NK-92 (cell line): ENCODE results near the gene CISD2.
"Not testable (repeated sequence)": the region's sequence is repeated elsewhere in the genome, so short reads cannot be mapped to it uniquely, and the experiment has no call there.

ENCODE experiments used
- DNase-seq: peaks from one replicate; lab custom pipeline; 2025; ENCODE audit not compliant: unreplicated experiment; lab: John Stamatoyannopoulos, UW

CISD2 gene

DNA sequence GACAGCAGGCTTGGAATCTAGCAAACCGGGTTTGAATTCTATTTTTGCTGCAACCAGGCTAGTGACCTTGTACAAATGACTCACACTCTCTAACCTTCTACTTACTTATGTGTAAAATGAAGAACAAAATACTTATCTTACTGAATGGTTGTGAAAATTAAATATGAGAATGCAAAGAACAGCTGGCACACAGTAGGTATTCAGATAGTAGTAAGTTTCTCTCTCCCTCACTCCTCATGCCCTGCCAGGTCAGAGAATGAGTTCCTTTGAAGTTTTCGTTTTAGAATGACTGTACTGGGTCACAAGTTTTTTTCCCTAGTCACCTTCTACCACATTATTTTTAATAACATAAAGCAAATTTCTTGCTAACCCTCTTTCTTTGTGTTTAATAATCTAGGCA is 33.0 kb downstream of the CISD2 start:
- DNase-seq: no peak

DNA sequence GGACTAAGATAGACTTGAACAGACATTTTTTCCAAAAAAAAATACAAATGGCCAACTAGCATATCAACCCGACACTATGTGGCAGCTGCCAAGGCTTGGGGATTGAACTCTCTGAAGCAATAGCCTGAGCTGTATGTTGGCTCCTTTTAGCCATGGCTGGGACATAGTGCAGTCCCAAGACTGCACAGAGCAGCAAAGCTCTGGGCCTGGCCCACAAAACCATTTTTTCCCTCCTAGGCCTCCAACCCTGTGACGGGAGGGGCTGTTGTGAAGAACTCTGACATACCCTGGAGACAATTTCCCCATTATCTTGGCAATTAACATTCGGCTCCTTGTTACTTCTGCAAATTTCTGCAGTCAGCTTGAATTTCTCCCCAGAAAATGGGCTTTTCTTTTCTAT is 50.1 kb downstream of the CISD2 start:
- DNase-seq: no peak

DNA sequence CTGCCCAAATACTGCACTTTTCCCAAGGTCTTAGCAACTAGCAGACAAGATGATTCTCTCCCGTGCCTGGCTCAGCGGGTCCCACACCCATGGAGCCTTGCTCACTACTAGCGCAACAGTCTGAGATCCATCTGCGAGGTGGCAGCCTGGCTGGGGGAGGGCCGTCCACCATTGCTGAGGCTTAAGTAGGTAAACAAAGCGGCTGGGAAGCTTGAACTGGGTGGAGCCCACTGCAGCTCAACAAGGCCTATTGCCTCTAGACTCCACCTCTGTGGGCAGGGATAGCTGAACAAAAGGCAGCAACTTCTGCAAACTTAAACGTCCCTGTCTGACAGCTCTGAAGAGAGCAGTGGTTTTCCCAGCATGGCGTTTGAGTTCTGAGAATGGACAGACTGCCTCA is 50.9 kb downstream of the CISD2 start:
- DNase-seq: not testable (repeated sequence)

DNA sequence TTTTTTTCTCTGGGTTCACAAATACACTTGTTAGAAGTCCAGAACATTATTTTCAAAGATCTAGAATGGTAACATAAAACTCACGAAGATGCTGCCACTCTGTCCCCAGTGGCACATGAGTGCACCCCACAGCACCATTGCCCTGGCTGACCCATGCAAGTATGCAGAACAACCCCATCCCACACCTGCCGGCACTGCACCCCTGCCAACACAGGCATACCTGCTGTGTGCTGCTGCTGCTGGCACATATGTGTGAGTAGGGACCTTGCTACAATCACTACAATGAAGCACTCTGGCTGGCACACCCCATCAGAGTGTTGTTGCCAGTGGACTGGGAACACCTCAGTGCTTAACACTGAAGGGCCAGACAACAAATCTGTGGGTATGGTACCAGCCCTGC is 66.9 kb downstream of the CISD2 start:
- DNase-seq: no peak

DNA sequence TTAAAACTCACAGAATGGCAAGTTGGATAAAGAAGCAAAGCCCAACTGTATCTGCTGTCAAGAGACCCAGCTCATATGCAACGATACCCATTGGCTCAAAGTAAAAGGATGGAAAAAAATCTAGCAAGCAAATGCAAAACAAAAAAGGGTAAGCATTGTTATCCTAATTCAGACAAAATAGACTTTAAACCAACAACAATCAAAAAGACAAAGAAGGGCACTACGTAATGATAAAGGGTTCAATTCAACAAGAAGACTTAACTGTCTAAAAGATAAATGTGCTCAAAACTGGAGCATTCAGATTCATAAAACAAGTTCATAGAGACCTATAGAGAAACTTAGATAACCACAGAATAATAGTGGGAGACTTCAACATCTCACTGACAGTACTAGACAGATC is 69.3 kb downstream of the CISD2 start:
- not testable (repeated sequence) for DNase-seq
